HG02973 (cell line): ENCODE measurements around the gene CCDC146.
"Not testable (repeated sequence)": the region's sequence is repeated elsewhere in the genome, so short reads cannot be mapped to it uniquely, and the experiment has no call there.

Source experiments
- ATAC-seq: cut with Tn5 transposase; IDR thresholded peaks from one replicate; pipeline ENCODE4 v1.9.1; 2021; ENCODE audit warnings: moderate library complexity; ENCODE audit not compliant: unreplicated experiment

CCDC146 gene

DNA sequence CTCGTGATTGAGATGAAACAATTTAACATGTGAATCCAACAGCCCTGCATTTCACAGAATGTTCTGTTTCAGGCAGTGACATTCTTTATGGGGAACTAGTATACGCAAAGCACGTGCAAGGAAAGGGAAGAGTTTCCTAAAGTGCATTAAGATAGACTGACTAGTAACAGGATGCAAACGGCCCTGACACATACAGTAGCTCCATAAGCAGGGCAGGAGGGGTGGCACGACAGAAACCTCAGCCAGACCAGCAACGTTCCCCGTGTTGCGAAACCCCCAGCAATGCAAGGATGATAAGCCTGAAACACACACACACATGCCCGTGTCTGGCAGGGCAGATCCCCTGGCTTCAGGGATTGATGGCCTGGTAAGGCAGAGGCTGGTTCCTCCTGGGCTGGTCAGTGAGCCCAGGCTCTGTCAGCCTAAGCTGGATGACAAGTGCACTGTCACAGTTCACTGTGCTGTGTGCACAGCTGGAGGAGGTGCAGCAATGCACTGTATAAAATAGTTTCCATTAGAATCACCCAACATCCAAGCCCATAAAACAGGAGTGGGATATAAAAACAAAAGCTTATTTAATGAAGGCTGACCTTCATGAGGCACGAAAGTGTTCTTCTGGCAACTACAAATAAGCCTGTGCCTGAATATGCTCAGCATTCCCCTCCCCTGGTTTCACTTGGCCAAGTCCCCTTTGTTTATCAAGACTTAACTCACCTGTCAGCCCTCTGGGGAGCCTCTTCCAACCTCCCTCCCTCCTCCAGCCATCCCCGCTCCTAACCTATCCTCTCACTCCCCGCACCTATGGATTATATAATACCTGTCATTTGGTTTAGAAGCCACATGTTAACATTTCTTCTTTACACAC is 204.9 kb downstream of the CCDC146 start:
- ATAC-seq: no peak

DNA sequence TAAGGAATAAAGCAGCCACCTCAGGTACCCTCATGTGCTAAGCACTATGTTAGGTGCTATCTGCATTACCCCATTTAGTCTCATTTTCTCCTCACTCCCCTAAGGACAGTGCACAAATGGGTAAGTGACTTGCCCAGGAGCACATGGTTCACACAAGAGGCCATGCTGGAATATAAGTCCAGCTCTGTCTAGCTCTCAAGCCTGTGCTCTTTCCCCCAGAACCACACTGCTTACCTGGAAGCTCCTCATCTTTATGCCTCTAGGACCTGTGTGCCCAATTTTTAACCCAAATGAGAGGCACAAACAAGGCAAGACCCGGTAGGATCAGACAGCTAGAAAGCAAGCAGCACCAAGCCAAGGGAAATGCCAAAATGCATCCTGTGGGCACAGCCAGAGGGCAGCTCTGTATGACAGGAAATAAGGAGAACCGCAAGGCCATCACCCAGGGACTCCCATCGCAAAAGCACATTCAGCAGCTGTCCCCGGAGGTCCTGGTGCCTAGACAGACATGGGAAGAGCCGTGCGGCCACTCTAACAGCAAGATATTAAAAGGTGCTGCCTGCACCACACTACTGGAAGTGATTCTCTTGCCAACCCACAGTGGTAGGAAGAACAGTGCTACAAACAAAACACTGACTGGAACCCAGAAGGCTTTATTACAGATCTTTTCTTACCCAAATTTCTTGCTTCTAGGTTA is 205.7 kb downstream of the CCDC146 start:
- ATAC-seq: no peak

DNA sequence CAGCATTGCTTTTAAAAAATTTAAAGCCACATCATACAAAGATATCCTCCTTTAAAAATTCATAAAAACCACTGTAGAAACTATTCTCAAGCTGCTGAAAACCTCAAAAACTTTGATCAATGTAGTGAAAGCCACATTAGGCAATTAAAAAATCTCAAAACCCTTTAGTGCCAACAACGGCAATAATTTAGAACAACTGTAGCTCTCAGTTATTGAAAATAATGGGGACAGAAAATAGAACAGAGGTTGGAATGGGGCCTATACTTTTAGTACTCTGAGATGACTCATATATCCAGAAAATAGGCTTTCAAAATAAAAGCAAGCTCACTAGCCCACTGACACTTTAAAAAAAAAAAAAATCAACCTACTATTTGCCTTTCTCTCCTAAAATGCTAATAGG is 206.3 kb downstream of the CCDC146 start:
- ATAC-seq: no peak

DNA sequence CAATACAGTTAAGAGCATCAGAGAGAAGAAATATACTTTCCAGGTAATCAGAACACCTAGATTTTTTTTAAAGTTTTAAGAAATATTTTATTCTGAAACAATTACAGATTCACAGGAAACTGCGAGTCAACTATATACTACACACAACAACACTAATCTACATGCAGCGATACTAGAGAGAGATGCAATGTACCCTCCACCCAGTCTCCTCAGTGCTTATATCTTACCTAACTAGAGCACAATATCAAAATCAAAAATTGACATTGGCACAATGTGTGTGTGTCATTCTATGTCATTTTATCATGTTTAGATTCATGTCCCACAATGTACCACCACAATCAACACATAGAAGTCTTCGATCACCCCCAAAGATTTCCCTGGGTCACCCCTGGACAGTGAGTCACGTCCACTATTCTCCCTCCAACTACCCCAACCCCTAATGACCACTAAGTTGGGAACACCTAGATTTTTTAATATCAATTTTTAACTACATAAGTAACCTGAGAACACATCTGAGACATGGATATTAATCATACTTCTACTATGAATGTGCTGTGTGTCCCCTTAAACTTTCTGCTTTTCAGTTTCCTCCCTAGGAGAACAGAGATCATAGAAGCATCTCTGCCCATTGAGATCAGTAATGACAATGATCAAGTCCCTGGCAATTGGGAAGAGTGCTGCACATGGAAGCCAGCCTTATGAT is 207.2 kb downstream of the CCDC146 start:
- no peak for ATAC-seq

DNA sequence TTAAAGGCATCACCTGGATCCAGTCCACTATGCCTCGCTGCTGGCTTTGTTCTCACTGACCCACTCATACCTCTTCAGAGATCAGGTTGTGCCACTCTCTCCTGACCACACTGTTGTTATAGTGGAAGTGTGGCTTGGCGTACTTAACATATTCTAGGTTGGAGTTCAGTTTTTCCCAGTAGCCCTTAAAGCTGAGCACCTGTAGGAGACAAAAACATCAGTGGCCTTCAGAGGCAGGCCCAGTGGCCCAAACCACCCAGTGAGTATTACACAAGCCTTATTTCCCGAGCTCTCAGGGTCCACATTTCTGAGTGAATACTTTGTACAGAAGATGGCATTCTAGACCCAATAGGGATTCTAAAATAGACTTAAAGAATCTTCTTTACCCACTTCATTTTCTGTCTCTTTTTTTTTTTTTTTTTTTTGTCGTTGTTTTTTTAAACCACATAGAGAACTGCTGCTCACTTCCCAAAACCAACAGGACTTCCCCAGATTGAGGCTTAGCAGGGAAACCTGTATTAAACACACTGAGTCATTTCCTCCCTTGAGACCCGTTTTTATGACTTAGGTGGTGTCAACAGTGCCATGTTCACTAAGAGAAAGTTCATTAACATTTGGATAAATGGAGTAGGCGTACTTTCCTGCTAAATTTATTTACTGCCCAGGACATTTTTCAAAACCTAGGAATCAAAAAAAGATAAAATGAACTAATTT is 207.9 kb downstream of the CCDC146 start:
- peak; percentile 51 for ATAC-seq

DNA sequence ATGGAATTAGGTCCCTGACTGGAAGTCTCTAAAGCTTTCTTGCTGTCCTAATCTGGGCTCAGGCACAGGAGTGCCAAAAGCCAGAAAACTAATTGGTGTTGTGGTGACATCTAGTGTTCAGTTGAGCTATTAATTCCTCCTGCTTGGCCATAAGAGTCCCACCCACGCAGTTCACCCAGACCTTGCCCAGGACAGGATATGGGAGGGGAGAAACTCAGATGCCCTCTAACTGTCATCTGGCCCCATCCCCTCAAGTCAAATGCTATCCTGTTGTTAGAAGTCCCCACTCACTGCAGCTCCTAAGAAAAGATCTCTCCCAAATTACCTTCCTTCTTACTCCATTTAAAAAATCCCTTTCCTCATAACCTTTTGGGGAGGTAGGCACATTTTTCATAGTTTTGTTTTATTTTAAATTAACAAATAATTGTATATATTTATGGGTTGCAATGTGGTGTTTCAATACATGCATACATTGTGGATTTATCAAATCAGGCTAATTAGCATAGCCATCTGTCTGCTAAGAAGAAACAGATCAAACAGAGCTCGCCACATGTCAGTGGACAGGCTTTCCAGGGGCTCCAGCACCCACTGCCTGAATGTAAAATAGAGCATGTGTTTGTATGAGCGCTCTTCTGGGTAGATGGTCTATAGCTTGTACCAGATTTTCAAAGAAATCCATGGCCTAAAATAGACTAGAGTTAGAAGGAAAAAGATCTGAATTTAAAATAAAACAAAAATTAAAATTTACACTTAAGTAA is 209.7 kb downstream of the CCDC146 start:
- peak; percentile 59 for ATAC-seq

DNA sequence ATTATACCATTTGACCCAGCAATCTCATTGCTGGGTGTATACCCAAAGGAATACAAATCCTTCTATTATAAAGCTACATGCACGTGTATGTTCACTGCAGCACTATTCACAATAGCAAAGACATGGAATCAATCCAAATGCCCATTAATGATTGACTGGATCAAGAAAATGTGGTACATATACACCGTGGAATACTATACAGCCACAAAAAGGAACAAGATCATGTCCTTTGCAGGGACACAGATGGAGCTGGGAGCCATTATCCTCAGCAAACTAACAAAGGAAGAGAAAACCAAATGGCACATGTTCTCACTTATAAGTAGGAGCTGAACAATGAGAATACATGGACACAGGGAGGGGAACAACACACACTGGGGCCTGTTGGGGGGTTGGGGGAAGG is 211.6 kb downstream of the CCDC146 start:
- ATAC-seq: not testable (repeated sequence)

DNA sequence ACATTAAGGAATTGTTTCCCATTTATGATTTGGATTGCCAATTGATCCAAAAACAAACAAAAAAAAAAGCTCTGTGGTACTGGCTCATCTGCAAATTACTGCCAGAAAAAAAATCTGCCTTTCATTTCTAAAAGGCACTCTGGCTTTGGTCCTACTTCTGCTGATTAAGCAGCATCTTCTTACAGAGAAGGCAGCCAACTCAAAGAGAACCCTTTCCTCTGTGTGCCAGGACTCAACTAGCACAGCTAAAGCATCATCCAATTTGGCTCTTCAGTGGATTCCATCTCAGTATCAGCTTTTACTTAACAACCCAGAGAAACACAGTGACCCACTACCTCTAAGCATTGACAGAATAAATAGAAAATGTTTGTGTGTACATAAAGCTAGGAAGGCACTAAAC is 213.2 kb downstream of the CCDC146 start:
- ATAC-seq: no peak

DNA sequence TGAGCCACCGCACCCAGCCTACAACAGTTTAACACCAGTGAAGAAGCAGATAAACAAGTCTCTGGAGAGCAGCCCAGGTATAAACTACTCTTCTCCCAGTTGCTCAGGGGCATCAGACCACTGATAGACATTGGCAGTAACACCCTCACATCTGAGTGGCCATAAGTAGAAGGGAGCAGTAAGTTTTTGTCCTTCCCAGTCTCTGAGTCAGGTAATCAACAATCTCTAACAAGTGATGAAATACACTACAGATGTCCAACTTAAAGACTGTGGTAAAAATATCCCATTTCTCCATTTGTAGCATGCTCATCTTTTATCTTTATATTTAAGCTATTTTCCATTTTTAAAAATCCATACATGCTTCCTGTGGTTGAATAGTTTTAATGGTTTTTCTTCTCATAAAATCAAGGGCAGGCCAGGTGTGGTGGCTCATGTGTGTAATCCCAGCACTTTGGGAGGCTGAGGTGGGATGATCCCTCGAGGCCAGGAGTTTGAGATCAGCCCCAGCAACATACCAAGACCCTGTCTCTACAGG is 215.1 kb downstream of the CCDC146 start:
- no peak for ATAC-seq

DNA sequence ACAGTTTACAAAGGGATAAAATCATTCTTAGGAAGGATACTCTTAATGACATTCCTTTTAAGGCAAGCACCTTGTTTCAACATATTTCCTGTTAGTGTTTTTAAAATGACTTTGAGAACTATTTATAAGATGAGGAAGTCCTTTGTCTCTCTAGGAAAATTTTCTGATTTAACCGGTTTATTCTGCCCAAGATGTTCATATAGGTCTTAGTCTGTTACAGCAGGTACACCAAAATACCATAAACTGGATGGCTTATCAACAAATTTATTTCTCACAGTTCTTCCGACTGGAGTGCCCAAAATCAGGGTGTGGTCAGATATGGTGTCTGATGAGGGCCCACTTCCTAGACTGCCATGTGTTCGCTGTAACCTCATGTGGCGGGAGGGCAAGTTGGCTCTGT is 215.8 kb downstream of the CCDC146 start:
- no peak for ATAC-seq

DNA sequence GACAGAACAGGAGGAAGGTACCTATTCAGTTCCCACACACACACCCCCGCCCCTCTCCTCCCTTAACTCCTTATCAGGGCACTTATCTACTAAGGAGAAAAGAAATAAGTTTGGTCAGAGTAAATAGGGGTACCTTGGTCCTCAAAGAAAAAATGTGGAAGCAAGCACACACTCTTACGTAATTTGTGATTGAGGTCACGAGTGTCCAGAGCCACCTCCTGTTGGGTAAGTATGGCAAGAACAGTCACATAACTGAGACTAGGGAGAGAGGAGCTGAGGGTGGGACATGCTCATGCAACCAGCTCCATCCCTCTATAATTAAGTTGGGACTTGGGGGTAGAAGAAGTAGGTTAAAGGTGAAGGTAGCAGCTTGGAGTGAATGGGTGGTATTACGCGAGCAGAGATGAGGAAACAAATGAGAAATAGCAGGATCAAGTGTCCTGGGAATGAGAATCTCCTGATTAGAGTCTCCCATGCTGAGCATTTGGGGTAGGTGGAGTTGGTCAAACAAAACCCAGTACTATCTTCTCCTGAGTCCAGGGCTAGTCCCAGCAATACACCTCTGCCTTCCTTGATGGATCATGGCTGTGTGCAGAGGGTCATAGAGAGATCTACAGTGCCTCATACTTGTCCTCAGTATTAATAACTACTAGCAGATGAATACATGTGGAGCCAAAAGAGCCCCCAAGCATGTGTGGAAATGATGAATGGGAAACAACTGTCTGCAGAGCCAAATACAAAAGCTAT is 216.6 kb downstream of the CCDC146 start:
- no peak for ATAC-seq

DNA sequence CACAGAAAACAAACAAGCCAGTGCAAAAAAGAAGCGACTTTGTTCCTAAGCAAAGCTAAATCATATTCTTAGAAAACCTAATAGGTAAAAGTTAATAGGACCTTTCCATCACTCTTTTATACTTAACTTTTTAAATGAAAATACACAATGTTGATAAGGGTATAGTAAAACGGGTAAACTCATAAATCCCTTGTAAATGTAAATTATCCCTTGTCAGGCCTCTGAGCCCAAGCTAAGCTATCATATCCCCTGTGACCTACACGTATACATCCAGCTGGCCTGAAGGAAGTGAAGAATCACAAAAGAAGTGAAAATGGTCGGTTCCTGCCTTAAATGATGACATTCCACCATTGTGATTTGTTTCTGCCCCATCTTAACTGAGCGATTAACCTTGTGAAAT is 217.3 kb downstream of the CCDC146 start:
- no peak for ATAC-seq
